ENCODE results near the gene FAM24A. TPM values are rescaled to one million over a fixed set of nuclear protein-coding genes. Genes with fewer than 3 reads are reported as not detected.

Gene FAM24A
- polyA plus RNA-seq, 1 donor (not counting 4 experiments of a cell fraction or from before 2014, with no cell fraction given): not detected

- peaks cover 23% of the 10 kb centered on the region for H3K79me2 ChIP-seq (ENCODE audit: control insufficient read depth, insufficient read depth, low read length)
- no peaks in the 10 kb centered on the region for H3K9me3 ChIP-seq (ENCODE audit: control insufficient read depth, low read depth, low read length)
- no peaks in the 10 kb centered on the region for H3K9me1 ChIP-seq (ENCODE audit: control insufficient read depth, extremely low read depth, insufficient read depth, low read length)
- H2AFZ ChIP-seq (ENCODE audit: control insufficient read depth, low read length): no peak overlapping the region
- dilution Hi-C loops (cut with MboI; ENCODE audit: extremely low pct_ligation_motif_present, low sequenced_read_pairs): no loop called here
- no peaks in the 10 kb centered on the region for H4K20me1 ChIP-seq (ENCODE audit: control insufficient read depth, extremely low read depth, insufficient read depth, low read length)
- FAIRE-seq: peak; percentile 17
- peaks cover 0 to 2% of the 10 kb centered on the region in 2 experiments for H3K36me3 ChIP-seq (ENCODE audit: control insufficient read depth in 2 of 2, extremely low read depth in 1 of 2, insufficient read depth in 2 of 2, low read length in 2 of 2)
- no peak overlapping the region for H3K4me3 ChIP-seq (ENCODE audit: control insufficient read depth in 2 of 3, extremely low read depth in 1 of 3, insufficient read depth in 2 of 3, low read depth in 1 of 3, low read length in 3 of 3)
- DNase-seq (ENCODE audit: low read depth, low spot score): no peak
- peaks cover 40% of the 10 kb centered on the region for H3K4me1 ChIP-seq (ENCODE audit: control insufficient read depth, extremely low read depth, insufficient read depth, low read length)
- H3K9ac ChIP-seq (ENCODE audit: control insufficient read depth, extremely low read depth, insufficient read depth, low read length): no peak overlapping the region
- H3K27me3 ChIP-seq (ENCODE audit: control insufficient read depth, extremely low read depth, insufficient read depth, low read length): no peaks in the 10 kb centered on the region
- TF ChIP-seq EZH2 (IDR thresholded peaks at IDR 0.05; ENCODE audit: low read length) (no peak), CTCF (optimal IDR thresholded peaks at IDR 0.05 in 1 of 3, IDR thresholded peaks at IDR 0.05 in 1 of 3, conservative IDR thresholded peaks at IDR 0.05 in 1 of 3; ENCODE audit: extremely low read depth in 1 of 3, insufficient read depth in 2 of 3, low read length in 3 of 3) (no peak)
- H3K27ac ChIP-seq (ENCODE audit: control insufficient read depth, insufficient read depth, low read length): no peak overlapping the region
- no peak overlapping the region for H3K4me2 ChIP-seq (ENCODE audit: control insufficient read depth, extremely low read depth, insufficient read depth, low read depth, low read length)
Measured at GRCh38 chr10:122863216-122864193, 46.9 kb upstream of the FAM24A start.

- Histone ChIP-seq H3K27me3 (ENCODE audit: control insufficient read depth, extremely low read depth, insufficient read depth, low read length) (no peaks in the 10 kb centered on the region), H3K27ac (ENCODE audit: control insufficient read depth, insufficient read depth, low read length) (no peak overlapping the region), H3K9me3 (ENCODE audit: control insufficient read depth, low read depth, low read length) (no peaks in the 10 kb centered on the region), H3K9me1 (ENCODE audit: control insufficient read depth, extremely low read depth, insufficient read depth, low read length) (no peaks in the 10 kb centered on the region), H2AFZ (ENCODE audit: control insufficient read depth, low read length) (no peak overlapping the region), H3K4me3 (ENCODE audit: control insufficient read depth in 2 of 3, extremely low read depth in 1 of 3, insufficient read depth in 2 of 3, low read depth in 1 of 3, low read length in 3 of 3) (no peak overlapping the region), H3K36me3 (ENCODE audit: control insufficient read depth in 2 of 2, extremely low read depth in 1 of 2, insufficient read depth in 2 of 2, low read length in 2 of 2) (no peaks in the 10 kb centered on the region), H3K79me2 (ENCODE audit: control insufficient read depth, insufficient read depth, low read length) (peaks cover 23% of the 10 kb centered on the region), H3K4me2 (ENCODE audit: control insufficient read depth, extremely low read depth, insufficient read depth, low read depth, low read length) (no peak overlapping the region), H3K4me1 (ENCODE audit: control insufficient read depth, extremely low read depth, insufficient read depth, low read length) (peaks cover 40% of the 10 kb centered on the region), H4K20me1 (ENCODE audit: control insufficient read depth, extremely low read depth, insufficient read depth, low read length) (no peaks in the 10 kb centered on the region), H3K9ac (ENCODE audit: control insufficient read depth, extremely low read depth, insufficient read depth, low read length) (no peak overlapping the region)
- DNase-seq (ENCODE audit: low read depth, low spot score) (no peak), FAIRE-seq (no peak)
- TF ChIP-seq CTCF (optimal IDR thresholded peaks at IDR 0.05 in 1 of 3, IDR thresholded peaks at IDR 0.05 in 1 of 3, conservative IDR thresholded peaks at IDR 0.05 in 1 of 3; ENCODE audit: extremely low read depth in 1 of 3, insufficient read depth in 2 of 3, low read length in 3 of 3): no peak
- TF ChIP-seq EZH2 (IDR thresholded peaks at IDR 0.05; ENCODE audit: low read length): no peak
- dilution Hi-C loops (cut with MboI; ENCODE audit: extremely low pct_ligation_motif_present, low sequenced_read_pairs): no loop called here
Measured at GRCh38 chr10:122864194-122864592, 46.2 kb upstream of the FAM24A start.
